Gastrocnemius medialis (tissue), 4 donors: ENCODE data around the gene DEF6.

Source experiments
- CTCF ChIP-seq, 5 experiments: fragments of 450-650 bp in 3 of 5; fragments of 200-600 bp in 2 of 5; sonication (generic) in 2 of 5; IDR thresholded peaks in 4 of 5; conservative IDR thresholded peaks in 1 of 5; 1 replicate in 4 of 5; 2 replicates in 1 of 5; pipeline ENCODE4 v1.5.1; 2016 to 2019; ENCODE audit warnings: antibody characterized with exemption in 5 of 5, mild to moderate bottlenecking in 3 of 5, moderate library complexity in 3 of 5
- POLR2A ChIP-seq, 2 donors: fragments of 450-650 bp; IDR thresholded peaks; one replicate each; pipeline ENCODE4 v1.6.1; 2017; ENCODE audit warnings: antibody characterized with exemption in 2 of 2, mild to moderate bottlenecking in 2 of 2, moderate library complexity in 2 of 2

- TF ChIP-seq CTCF (IDR thresholded peaks at IDR 0.05 in 4 of 5, conservative IDR thresholded peaks at IDR 0.05 in 1 of 5): no peak
- TF ChIP-seq POLR2A (IDR thresholded peaks at IDR 0.05): no peak
Observed at GRCh38 chr6:35370785-35371493, 73.3 kb downstream of the DEF6 start.
